GM19193 (cell line): ENCODE results near the gene ENOX1.

Source experiments
- POLR2A ChIP-seq: IDR thresholded peaks from 4 replicates; pipeline ENCODE4 v1.6.1; 2011; ENCODE audit not compliant: insufficient read depth, insufficient read length; ENCODE audit errors: extremely low read depth

The ENOX1 gene

GRCh38 chr13:43766725-43767124 is 20.0 kb downstream of the ENOX1 start:
- no peak for TF ChIP-seq POLR2A

GRCh38 chr13:43764349-43764748 is 22.4 kb downstream of the ENOX1 start:
- TF ChIP-seq POLR2A = no peak

GRCh38 chr13:43763143-43763759 is 23.5 kb downstream of the ENOX1 start:
- TF ChIP-seq POLR2A = no peak

GRCh38 chr13:43761616-43762315 is 25.0 kb downstream of the ENOX1 start:
- no peak for TF ChIP-seq POLR2A

GRCh38 chr13:43760257-43760656 is 26.5 kb downstream of the ENOX1 start:
- TF ChIP-seq POLR2A = no peak

GRCh38 chr13:43758834-43759233 is 27.9 kb downstream of the ENOX1 start:
- TF ChIP-seq POLR2A = no peak

DNA sequence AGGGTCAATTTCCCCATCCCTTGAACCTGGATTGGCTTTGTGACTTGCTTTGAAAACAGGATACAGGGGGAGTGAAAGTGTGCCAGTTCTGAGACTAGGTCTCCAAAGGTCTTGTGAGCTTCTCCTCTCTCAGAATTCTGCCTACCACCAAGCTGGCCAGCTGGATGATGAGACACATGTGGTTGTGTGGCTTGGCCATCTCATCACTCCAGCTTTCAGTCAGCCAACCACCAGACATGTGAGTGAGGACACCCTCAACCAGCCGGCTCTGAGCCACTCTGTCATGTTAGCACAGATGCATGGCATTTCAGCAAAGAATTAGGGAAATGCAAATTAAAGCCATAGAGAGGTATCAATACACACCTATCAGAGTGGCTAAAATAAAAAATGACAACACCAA is 29.5 kb downstream of the ENOX1 start:
- TF ChIP-seq POLR2A = no peak

DNA sequence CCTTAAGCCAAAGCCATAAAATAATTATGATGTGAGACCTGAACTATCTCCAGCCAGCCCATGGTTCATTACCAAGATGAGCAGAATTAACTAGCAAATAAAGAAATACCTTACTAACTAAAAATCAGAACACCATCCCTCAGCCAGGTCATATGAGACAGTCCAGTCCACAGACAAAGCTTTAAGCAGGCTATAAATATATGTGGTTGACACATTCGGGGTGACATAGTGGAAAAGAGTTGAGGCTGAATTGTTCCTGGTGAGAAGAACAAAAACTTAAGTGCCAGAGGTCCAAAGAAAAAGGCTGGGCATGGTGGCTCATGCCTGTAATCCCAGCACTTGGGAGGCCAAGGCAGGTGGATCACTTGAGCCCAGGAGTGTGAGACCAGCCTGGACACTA is 30.9 kb downstream of the ENOX1 start:
- no peak for TF ChIP-seq POLR2A

GRCh38 chr13:43751624-43752023 is 35.1 kb downstream of the ENOX1 start:
- TF ChIP-seq POLR2A = no peak

- TF ChIP-seq POLR2A = no peak
Observed at GRCh38 chr13:43749503-43749902, 37.3 kb downstream of the ENOX1 start.

DNA sequence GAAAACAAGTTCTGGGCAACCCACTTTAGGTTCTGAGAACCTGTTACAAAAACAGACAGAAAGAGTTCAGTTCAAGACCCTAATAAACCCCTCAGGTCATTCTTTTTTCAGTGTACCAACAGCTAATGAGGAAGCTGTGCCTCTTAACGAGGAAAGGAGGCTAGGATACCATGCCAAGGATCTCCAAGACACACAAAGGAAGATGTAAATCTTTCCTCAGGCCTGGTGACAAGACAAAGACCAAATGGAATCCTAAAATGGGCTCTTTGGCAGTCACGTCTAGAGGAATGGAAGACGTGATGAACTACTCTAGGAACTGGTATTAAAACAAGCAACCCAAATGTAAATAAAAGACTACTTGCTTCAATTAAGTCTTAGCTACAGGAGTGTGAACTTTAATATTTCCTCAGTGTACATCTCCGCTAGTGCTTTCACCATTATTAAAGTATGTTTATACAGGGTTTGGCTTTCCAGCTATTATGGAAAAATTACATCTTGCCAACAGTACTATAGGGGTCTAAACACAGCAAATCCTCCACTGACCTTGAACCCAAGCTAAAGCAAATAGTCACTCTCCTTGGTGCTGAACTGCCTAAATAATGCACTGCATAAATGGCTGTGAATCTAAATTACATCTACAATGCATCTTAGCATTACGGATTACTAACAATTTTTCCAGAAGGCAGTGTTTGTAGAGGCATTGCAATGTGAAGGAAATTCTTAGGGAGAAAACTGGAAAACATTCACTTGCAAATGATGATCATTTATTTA is 42.3 kb downstream of the ENOX1 start:
- no peak for TF ChIP-seq POLR2A

GRCh38 chr13:43742911-43743310 is 43.9 kb downstream of the ENOX1 start:
- TF ChIP-seq POLR2A = no peak

DNA sequence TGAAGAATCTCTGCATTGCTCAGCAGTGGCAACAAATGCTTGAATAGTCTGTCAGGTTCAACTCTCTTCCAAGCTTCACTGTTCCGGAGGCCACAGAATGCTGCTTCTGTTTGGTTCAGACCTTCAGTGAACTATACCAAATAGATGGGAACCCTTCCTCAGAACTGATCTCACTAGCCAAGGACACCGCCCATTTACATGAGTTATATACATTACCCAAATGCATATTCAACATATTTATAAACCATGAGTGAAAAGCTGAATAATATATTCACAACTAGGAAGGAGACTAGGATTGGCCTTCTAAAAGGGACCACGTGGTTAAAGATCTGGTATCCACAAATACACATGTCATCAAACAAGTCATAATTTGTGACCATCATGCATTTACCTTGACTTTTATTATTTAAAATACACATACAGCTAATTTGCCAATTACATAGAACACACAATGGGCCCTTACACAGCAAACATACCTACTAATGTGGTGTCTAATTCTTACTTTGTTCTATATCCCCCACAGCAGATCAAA is 49.3 kb downstream of the ENOX1 start:
- TF ChIP-seq POLR2A = no peak

DNA sequence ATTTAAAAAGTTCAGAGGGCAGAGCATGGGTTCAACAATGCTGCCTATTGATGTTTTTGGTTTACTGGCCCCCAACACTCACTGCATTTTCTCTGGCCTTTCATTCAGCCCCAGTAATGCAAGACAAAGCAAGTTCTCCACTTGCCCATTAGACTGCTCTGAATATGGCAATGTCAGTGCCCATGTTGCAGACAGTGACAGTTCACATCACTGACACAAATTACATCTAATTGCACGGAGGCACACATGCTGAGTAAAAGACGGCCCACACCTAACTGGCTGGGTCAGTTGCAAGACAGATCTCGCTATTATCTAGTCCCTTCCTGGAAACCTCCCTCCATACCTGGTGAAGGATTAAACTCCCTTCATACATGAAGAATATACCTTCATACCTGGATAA is 54.0 kb downstream of the ENOX1 start:
- TF ChIP-seq POLR2A = no peak

DNA sequence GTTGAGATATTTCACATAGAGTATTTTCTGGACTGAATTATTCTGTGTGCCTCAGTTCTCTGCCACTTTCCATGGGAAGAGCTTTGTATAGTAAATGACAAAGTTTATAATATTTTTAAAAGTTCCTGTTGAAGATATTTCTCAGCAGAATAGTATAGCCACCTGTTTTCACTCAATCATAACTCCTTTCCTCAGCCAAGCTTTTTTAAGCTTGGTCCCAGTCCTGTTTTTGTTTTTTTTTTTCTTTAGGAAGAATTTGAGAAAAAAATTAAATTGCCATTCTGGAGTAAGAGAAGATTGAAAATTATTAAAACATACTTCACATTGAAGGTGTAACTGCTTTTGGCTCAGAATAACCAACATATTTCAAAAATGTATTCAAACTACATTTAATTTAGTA is 55.5 kb downstream of the ENOX1 start:
- TF ChIP-seq POLR2A = no peak
